HepG2 (cell line): Measurements from ENCODE around the gene MYO3B. TPM values are rescaled to one million over a fixed set of nuclear protein-coding genes. Genes with fewer than 3 reads are reported as not detected.

ENCODE experiments used
- ATAC-seq: fragments of 200-7000 bp; cut with Tn5 transposase; 3 replicates; pipeline ENCODE4 v1.9.1; 2020; ENCODE audit warnings: mild to moderate bottlenecking, moderate library complexity
- BruUV-seq: library from RNA; stranded (reverse); fragments of 400-500 nt; replicated peaks from 2 replicates; lab custom pipeline; 2021; lab: Mats Ljungman, UMichigan
- CTCF ChIA-PET: fragments of 300-600 bp; formaldehyde crosslinking; extraction: SDS; loops from one replicate; lab custom pipeline; 2021; ENCODE audit warnings: low total read pairs, inconsistent platforms, low intra/inter-chr PET ratio; lab: Yijun Ruan, JAX
- POLR2A ChIA-PET: fragments of 350-600 bp; sonication (Branson Sonifier 250); formaldehyde crosslinking; loops from one replicate; lab custom pipeline; 2020; ENCODE audit warnings: antibody characterized with exemption, inconsistent platforms; lab: Yijun Ruan, JAX
- DNase-seq: peaks from one replicate; pipeline ENCODE4 v3.0.0-alpha.2; 2015; ENCODE audit warnings: low spot score
- FAIRE-seq: peaks from 3 replicates; lab custom pipeline; 2011; peaks lifted over from hg19 to GRCh38; lab: Jason Lieb, UNC
- H2AFZ ChIP-seq: one replicate; pipeline ENCODE4 v1.6.1; 2011; ENCODE audit warnings: low read length, inconsistent platforms
- H3K27ac ChIP-seq: fragments of 300-600 bp; 3 replicates; pipeline ENCODE4 v1.8.0; 2011; ENCODE audit warnings: mixed run types, mild to moderate bottlenecking, mixed read lengths, low read length, inconsistent platforms; ENCODE audit not compliant: insufficient read depth; ENCODE audit errors: extremely low read length
- H3K27me3 ChIP-seq, 2 experiments: fragments of 200-600 bp in 1 of 2; 2 replicates in 1 of 2; 3 replicates in 1 of 2; pipeline versions ENCODE4 v1.6.0 to v1.8.0; 2011; ENCODE audit warnings: low read length in 2 of 2, mild to moderate bottlenecking in 2 of 2, moderate library complexity in 2 of 2, inconsistent platforms in 1 of 2; ENCODE audit not compliant: insufficient read depth in 2 of 2, control insufficient read depth in 1 of 2
- H3K36me3 ChIP-seq, 2 experiments: fragments of 200-600 bp in 1 of 2; replicated peaks in 1 of 2; 2 replicates in 1 of 2; 3 replicates in 1 of 2; pipeline versions ENCODE4 v1.5.1 to v1.8.0; 2011; ENCODE audit warnings: low read length in 2 of 2, inconsistent platforms in 1 of 2; ENCODE audit not compliant: insufficient read depth in 2 of 2, control insufficient read depth in 1 of 2
- H3K4me1 ChIP-seq: 2 replicates; pipeline ENCODE4 v1.5.1; 2012; ENCODE audit warnings: low read length, inconsistent platforms; ENCODE audit not compliant: insufficient read depth
- H3K4me2 ChIP-seq: 2 replicates; pipeline ENCODE4 v1.6.0; 2011; ENCODE audit warnings: low read depth, low read length, inconsistent platforms
- H3K4me3 ChIP-seq, 3 experiments: fragments of 200-600 bp in 1 of 3; sonication (generic), shearing (Covaris generic) in 1 of 3; replicated peaks in 1 of 3; 2 replicates each; pipeline ENCODE4 v1.5.1; 2011 to 2016; ENCODE audit warnings: low read length in 3 of 3, inconsistent platforms in 2 of 3, low read depth in 2 of 3, mild to moderate bottlenecking in 2 of 3, control low read depth in 1 of 3, mixed read lengths in 1 of 3; ENCODE audit not compliant: insufficient read depth in 1 of 3
- H3K79me2 ChIP-seq: one replicate; pipeline ENCODE4 v1.6.1; 2011; ENCODE audit warnings: low read length, inconsistent platforms; ENCODE audit not compliant: insufficient read depth
- H3K9ac ChIP-seq: 2 replicates; pipeline ENCODE4 v1.6.0; 2011; ENCODE audit warnings: mild to moderate bottlenecking, low read depth, low read length, inconsistent platforms; ENCODE audit not compliant: insufficient read depth
- H3K9me3 ChIP-seq: 2 replicates; pipeline ENCODE4 v1.5.1; 2012; ENCODE audit warnings: mild to moderate bottlenecking, low read length
- H4K20me1 ChIP-seq: 2 replicates; pipeline ENCODE4 v1.6.0; 2011; ENCODE audit warnings: inconsistent platforms, mild to moderate bottlenecking, low read length, moderate library complexity; ENCODE audit not compliant: insufficient read depth
- CENPBD1 ChIP-seq: sonication (generic); formaldehyde crosslinking; IDR thresholded peaks from 2 replicates; pipeline ENCODE4 v1.8.0; 2022; ENCODE audit warnings: missing genetic modification reagents, low read depth, mild to moderate bottlenecking, borderline replicate concordance
- CREB1 ChIP-seq, 2 experiments: fragments of 450-650 bp in 1 of 2; IDR thresholded peaks; 2 replicates each; pipeline ENCODE4 v1.6.1; 2016 to 2017; ENCODE audit warnings: control low read depth in 1 of 2, mild to moderate bottlenecking in 1 of 2, missing compliant biosample characterization in 1 of 2, missing genetic modification characterization in 1 of 2
- KIAA2018 ChIP-seq: sonication (generic); formaldehyde crosslinking; IDR thresholded peaks from 2 replicates; pipeline ENCODE4 v1.5.0; 2020; ENCODE audit warnings: mild to moderate bottlenecking, missing genetic modification reagents, borderline replicate concordance
- STAG1 ChIP-seq: sonication (generic); formaldehyde crosslinking; IDR thresholded peaks from 2 replicates; pipeline ENCODE4 v1.4.0; 2020; ENCODE audit warnings: missing genetic modification reagents
- TGIF2 ChIP-seq: IDR thresholded peaks from 2 replicates; pipeline ENCODE4 v1.6.1; 2016; ENCODE audit warnings: control low read depth, missing compliant biosample characterization
- ZKSCAN8 ChIP-seq: IDR thresholded peaks from 2 replicates; pipeline ENCODE4 v1.6.1; 2016; ENCODE audit warnings: borderline replicate concordance, missing genetic modification reagents, missing compliant biosample characterization
- ZMYM2 ChIP-seq: sonication (generic); formaldehyde crosslinking; IDR thresholded peaks from 2 replicates; pipeline ENCODE4 v1.8.0; 2022; ENCODE audit warnings: mild to moderate bottlenecking, missing genetic modification reagents
- ZNF282 ChIP-seq: fragments of 450-650 bp; IDR thresholded peaks from 2 replicates; pipeline ENCODE4 v1.6.1; 2018; ENCODE audit not compliant: partially characterized antibody
- ZNF292 ChIP-seq: sonication (generic); formaldehyde crosslinking; IDR thresholded peaks from 2 replicates; pipeline ENCODE4 v1.8.1; 2022; ENCODE audit warnings: mild to moderate bottlenecking, low read depth, missing genetic modification reagents, borderline replicate concordance
- ZNF530 ChIP-seq: sonication (generic); formaldehyde crosslinking; IDR thresholded peaks from 2 replicates; pipeline ENCODE4 v1.5.0; 2020; ENCODE audit warnings: low read depth, mild to moderate bottlenecking, missing genetic modification reagents
- WGBS: methylation state at CpG from one replicate; pipeline ENCODE4 v1.1.6; 2017; ENCODE audit warnings: low lambda C conversion rate; 5-methylcytosine and 5-hydroxymethylcytosine counted together
- in situ Hi-C: cut with HindIII; loops from 2 replicates; pipeline ENCODE4 v1.10.0; 2017; ENCODE audit warnings: low pct_unique_long_range_greater_than_20kb; ENCODE audit not compliant: extremely low pct_ligation_motif_present
- intact Hi-C: fragments of 100-400 bp; cut with micrococcal nuclease; formaldehyde crosslinking; loops from one replicate; pipeline ENCODE4 v1.10.0; 2022; ENCODE audit not compliant: unreplicated experiment
- polyA plus RNA-seq, 8 experiments: library from polyadenylated mRNA; depleted of rRNA in 3 of 8; stranded (reverse) in 7 of 8; unstranded in 1 of 8; fragments of >200 nt; fragmentation: Illumina TruSeq in 4 of 8; extraction: Trizol in 4 of 8; gene quantifications; 2 replicates each; pipeline versions ENCODE4 v1.2.1 to v1.2.3, GENCODE V29; 2011 to 2016; ENCODE audit warnings: low read depth in 4 of 8, missing spikeins in 1 of 8, mixed read lengths in 1 of 8; ENCODE audit not compliant: insufficient read depth in 1 of 8
- total RNA-seq, 5 experiments: library from RNA; depleted of rRNA; stranded (reverse); fragments of >200 nt; fragmentation: Illumina TruSeq; extraction: Trizol; gene quantifications; 2 replicates each; pipeline ENCODE4 v1.2.3, GENCODE V29; 2016; ENCODE audit warnings: low read depth in 1 of 5

The MYO3B gene
- total and polyA plus RNA-seq, 2 of the 13 experiments (the other 11 are each of a cell fraction or from before 2014, with no cell fraction given) = 0.01 TPM; not detected in 1

- 59% methylated on average over 2 of the region's 2 CpGs for WGBS
- no peak overlapping the region for H3K9ac ChIP-seq
- H3K36me3 ChIP-seq = peaks cover 0 to 1% of the 10 kb centered on the region in 2 experiments; a peak in 1 of 5 replicates
- no peaks in the 10 kb centered on the region for H3K9me3 ChIP-seq
- DNase-seq (no peak), ATAC-seq (no peak), FAIRE-seq (no peak)
- in situ Hi-C loops = no loop called here
- H3K79me2 ChIP-seq = no peaks in the 10 kb centered on the region
- intact Hi-C loops = no loop called here
- TF ChIP-seq KIAA2018 (CRISPR knock-in tag) (no peak), CREB1 (IDR thresholded peaks at IDR 0.05) (no peak), CREB1 (CRISPR knock-in tag; IDR thresholded peaks at IDR 0.05) (no peak), ZNF530 (no peak), TGIF2 (no peak), ZNF292 (CRISPR knock-in tag) (no peak), ZNF282 (no peak), CENPBD1 (CRISPR knock-in tag) (no peak), ZKSCAN8 (CRISPR knock-in tag) (no peak), STAG1 (CRISPR knock-in tag) (no peak), ZMYM2 (CRISPR knock-in tag) (no peak)
- CTCF ChIA-PET = no interaction called here
- H3K4me3 ChIP-seq = no peak overlapping the region
- no peak overlapping the region for H3K4me2 ChIP-seq
- POLR2A ChIA-PET = no interaction called here
- BruUV-seq = no TSS peak
- H3K27me3 ChIP-seq = no peaks in the 10 kb centered on the region
- H2AFZ ChIP-seq = no peak overlapping the region
- no peaks in the 10 kb centered on the region for H4K20me1 ChIP-seq
- no peaks in the 10 kb centered on the region for H3K4me1 ChIP-seq
- H3K27ac ChIP-seq = no peak overlapping the region
Observed at GRCh38 chr2:170643346-170643745, 465.4 kb downstream of the MYO3B start.
